HG03108 (cell line): ENCODE results near the gene ERAS.

Experiments
- ATAC-seq: cut with Tn5 transposase; IDR thresholded peaks from one replicate; pipeline ENCODE4 v1.9.1; 2021; ENCODE audit warnings: moderate library complexity; ENCODE audit not compliant: unreplicated experiment

Gene ERAS, protein sequence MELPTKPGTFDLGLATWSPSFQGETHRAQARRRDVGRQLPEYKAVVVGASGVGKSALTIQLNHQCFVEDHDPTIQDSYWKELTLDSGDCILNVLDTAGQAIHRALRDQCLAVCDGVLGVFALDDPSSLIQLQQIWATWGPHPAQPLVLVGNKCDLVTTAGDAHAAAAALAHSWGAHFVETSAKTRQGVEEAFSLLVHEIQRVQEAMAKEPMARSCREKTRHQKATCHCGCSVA

GRCh38 chrX:48826135-48826875 lies at the start of gene ERAS:
Gene ERAS, plus strand, starts transcription at chrX:48826513. Its CDS starts 2,611 bp downstream, at chrX:48829124.
- ATAC-seq = no peak

DNA sequence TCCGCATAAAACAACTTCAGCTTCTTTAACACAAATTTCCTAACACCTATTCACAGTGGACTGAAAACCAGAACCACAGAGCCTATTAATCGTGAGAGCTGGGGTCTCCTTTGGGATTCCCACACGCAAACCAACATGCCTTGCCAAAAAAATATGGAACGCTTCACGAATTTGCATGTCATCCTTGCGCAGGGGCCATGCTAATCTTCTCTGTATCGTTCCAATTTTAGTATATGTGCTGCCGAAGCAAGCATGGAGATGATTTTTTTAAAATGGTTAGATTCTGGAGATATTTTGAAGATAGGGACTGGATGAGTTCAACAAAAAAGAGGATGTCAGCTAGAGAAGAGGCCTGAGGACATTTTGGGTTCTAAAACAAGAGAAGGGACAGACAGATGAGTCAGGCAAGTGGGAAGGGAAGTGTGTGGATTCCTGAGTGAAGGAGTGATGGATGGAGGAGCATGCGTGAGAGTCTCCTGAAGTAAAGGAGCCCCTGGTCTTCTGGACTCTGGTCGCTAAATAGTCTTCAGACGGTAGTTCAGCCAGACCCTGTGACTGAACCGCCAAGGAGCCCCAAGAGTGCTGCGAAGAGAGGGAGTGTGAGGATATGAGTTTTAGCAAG lies 49.4 kb upstream of the ERAS start:
- ATAC-seq = no peak

- ATAC-seq = no peak
Measured at GRCh38 chrX:48779399-48779798, 46.9 kb upstream of the ERAS start.

- ATAC-seq = no peak
Measured at GRCh38 chrX:48781705-48782104, 44.6 kb upstream of the ERAS start.

- no peak for ATAC-seq
Measured at GRCh38 chrX:48782216-48782615, 44.1 kb upstream of the ERAS start.

- ATAC-seq = no peak
Measured at GRCh38 chrX:48782795-48783194, 43.5 kb upstream of the ERAS start.

- no peak for ATAC-seq
Measured at GRCh38 chrX:48784726-48785125, 41.6 kb upstream of the ERAS start.

GRCh38 chrX:48785186-48785539 lies 41.1 kb upstream of the ERAS start:
- no peak for ATAC-seq

DNA sequence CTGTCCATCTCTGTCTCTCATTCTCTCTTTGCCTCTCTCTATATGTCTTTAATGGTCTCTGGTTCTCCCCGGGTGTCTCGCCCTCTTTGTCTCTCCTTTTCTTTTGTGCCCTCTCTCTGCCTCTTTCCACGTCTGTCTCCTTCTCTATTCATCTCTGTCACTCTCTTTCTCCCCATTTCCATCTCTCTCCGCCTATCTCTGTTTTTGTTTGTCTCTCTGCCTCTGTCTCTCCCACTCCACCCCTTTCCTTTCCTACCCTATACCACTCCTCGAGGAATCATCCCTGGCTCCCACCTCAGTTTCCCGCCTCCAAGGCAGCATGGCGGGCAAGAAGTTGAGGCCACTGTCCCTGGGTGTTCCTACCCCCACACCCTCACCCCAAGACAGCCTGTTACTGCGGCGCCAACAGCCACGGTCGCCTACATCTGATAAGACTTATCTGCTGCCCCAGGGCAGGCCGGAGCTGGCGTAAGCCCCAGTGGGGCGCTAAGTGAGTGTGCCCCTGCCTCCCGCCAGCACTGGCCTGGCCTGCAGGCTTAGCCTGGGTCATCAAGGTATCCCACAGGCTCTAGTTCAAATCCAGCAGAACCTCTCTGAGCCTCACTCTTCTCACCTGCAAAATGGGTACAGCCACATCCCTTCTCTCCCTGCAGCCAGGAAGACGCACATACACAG lies 40.6 kb upstream of the ERAS start:
- no peak for ATAC-seq

GRCh38 chrX:48786341-48786800 lies 39.9 kb upstream of the ERAS start, which contains the start of gene GATA1:
Gene GATA1, plus strand, starts transcription at chrX:48786590. Its CDS starts 4,520 bp downstream, at chrX:48791110.
- no peak for ATAC-seq

DNA sequence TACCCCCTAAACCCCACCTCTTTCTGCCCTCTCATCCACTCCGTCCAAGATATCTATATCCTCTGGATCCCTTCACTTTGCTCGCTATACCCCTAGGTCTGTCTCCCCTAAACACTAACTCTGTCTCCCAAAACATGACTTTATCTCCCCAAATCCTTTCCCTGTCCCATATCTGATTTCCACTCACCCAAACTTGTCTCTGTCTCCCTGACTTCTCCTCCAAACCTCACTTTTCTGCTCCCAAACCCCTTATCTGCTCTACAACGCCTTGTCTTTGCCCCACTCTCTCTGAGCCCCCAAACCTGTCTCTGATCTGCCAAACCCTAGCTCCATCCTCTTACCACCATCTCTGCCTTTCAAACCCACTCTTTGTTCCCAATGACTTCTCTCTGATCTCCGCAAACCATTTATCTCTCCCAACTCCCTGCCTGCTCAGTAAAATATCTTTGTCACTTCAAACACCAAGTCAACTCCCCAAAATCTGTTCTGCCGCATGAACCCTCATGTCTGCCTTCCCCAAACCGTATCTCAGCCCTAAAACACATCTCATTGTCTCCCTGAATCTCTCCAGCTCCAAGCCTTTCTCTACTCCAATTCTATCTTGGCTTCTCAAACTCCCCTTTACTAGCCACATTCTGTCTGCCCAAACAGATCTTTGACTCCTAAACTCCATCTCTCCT lies 39.3 kb upstream of the ERAS start:
- ATAC-seq = no peak

DNA sequence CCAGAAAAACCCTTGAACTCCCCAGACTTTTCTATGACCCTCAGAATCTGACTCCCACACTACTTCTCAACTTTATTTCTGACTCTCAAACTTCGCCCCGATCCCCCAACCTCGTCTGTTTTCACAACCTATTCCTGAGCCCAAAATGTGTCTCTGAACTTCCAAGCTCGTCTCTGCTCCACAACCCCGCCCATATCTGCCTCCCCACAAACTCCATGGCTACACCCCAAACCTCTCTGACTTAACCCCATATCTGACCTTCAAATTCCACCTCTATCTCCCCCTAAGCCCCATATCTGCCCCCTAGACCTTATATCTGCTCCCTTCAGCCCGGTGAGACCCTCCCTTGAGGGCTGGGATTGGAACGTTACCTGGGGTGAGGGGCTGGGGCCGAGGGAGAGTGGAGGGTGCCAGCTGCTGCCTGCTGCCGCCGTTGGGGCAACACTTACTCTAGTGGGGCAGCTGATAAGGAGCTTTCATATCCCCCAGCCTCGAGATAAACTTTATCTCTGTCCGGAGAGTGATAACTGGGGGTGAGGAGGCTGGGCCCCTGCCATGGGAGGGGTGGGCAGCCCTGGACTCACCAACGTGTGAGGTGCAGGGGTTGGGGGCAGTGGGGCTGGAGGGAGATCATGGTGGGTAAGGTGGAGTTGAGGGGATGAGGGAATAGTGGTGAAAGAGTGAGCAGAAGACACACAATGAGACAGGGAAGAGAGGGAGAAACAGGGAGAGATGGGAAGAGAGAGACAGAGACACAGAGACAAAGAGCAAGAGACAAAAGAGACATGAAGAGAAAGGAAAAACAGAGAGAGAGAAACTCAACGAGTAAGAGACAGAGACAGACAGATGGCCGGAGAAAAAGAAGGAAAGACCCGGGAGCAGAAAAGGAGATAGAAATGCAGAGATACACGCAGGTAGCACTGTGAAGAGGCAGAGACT lies 38.5 kb upstream of the ERAS start:
- no peak for ATAC-seq

DNA sequence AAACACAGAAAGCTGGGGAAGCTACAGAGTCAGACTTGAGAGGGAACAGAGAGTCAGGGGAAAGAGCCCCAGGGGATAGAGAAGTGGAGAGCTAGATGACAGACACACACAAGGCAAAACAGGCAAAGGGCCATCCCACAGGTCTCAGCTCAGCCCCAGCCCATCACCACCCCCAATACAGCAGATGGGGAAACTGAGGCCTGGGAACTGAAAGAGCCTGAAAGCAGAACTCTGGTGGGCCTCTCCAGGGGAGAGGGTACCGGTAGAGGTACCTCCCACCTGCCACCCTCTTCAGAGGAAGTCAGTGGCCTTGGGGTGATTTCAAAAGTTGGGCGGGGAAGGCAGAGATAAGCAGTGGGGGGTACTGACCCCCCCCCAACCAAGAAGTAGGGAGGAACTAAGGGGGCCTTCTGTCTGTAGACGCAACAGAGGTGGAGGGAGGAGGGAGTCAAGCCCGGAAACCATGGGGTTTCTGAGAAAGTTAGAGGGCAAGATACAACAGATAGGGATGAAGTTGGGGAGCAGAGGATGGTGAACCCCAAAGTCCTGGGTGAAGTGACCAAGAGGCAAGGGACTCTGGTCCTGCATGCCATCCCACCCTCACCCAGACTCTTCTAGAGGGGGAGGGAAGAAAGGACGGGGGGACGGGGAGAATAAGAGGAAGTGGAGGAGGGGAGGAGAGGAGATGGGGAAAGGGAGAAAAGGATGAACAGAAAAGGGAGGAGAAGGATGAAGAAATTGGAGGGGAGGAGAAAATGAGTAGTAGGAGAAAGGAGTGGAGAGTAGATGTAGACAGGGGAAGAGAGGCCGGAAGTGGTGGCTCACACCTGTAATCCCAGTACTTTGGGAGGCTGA lies 36.7 kb upstream of the ERAS start:
- no peak for ATAC-seq

DNA sequence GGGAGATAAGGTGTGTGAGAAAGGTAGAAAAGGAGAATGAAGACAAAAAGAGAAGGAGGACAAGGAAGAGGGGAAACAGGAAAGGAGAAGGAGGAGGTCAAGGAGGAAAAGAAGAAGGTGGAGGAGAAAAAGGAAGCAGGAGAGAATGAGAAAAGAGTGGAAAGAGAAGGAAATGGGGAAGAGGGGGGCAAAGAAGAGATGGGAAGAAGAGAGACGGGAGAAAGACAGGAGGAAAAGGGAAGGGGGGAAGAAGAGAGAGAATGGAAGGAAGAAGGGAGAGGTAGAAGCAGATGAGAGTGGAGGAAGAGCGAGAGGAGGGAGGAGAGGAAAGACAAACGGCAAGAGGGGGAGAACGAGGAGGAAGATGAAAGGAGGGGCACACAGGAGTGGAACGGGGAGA lies 35.8 kb upstream of the ERAS start:
- ATAC-seq = no peak

- no peak for ATAC-seq
Measured at GRCh38 chrX:48791063-48791820, 35.1 kb upstream of the ERAS start.

DNA sequence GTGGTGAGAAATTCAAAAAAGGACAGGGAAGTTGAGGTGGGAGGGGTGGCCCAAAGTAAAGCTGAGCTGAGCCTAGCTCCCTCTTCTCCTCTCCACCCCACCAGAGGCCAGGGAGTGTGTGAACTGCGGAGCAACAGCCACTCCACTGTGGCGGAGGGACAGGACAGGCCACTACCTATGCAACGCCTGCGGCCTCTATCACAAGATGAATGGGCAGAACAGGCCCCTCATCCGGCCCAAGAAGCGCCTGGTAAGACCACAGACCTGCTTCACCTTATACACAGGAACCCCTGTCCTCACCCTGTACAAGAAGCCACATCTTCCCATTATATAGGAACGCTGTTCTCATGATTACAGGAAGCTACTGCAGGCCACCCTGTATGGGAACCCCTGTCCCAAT lies 34.1 kb upstream of the ERAS start:
- ATAC-seq = no peak

DNA sequence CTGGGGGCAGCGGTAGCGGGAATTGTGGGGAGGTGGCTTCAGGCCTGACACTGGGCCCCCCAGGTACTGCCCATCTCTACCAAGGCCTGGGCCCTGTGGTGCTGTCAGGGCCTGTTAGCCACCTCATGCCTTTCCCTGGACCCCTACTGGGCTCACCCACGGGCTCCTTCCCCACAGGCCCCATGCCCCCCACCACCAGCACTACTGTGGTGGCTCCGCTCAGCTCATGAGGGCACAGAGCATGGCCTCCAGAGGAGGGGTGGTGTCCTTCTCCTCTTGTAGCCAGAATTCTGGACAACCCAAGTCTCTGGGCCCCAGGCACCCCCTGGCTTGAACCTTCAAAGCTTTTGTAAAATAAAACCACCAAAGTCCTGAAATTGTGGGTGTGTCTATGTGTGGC lies 32.4 kb upstream of the ERAS start:
- ATAC-seq = no peak

DNA sequence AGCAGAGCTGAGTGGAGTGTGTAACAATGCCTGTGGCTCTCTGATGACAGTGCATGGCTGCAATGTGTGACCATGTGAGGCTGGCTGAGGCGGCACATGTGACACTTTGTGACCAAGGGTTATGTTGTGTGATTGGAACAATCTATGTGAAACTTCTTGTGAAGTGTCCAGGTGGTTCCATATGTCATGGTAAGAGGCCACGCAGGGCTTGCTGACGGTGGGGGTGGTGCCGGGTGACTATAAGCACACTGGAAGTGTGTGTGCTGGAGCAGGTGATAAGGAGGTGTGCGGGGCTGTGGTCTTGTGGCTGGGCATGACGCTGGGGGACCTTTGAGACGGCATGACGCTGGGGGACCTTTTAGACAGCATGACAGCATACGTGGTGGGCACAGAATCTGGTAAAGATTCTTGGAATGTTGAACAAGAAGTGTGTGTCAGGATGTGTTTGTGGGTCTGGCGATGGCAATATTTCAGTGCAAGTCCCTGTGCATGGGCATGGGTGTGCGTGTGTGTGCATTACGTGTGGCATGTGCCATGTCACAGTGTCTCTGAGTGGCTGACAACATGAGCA lies 31.9 kb upstream of the ERAS start:
- ATAC-seq = no peak
